Lower leg skin (tissue), 3 donors: ENCODE results near the gene NEURL1.

Source experiments
- POLR2A ChIP-seq, 2 donors: fragments of 450-650 bp; IDR thresholded peaks; one replicate each; pipeline ENCODE4 v1.6.1; 2016 to 2017; ENCODE audit warnings: antibody characterized with exemption in 2 of 2, mild to moderate bottlenecking in 1 of 2, moderate library complexity in 1 of 2
- TF ChIP-seq, protein P1 (sequence below), 3 donors: fragments of 450-650 bp; IDR thresholded peaks; one replicate each; pipeline ENCODE4 v1.5.1; 2016; ENCODE audit warnings: antibody characterized with exemption in 3 of 3, mild to moderate bottlenecking in 3 of 3, moderate library complexity in 2 of 3

DNA sequence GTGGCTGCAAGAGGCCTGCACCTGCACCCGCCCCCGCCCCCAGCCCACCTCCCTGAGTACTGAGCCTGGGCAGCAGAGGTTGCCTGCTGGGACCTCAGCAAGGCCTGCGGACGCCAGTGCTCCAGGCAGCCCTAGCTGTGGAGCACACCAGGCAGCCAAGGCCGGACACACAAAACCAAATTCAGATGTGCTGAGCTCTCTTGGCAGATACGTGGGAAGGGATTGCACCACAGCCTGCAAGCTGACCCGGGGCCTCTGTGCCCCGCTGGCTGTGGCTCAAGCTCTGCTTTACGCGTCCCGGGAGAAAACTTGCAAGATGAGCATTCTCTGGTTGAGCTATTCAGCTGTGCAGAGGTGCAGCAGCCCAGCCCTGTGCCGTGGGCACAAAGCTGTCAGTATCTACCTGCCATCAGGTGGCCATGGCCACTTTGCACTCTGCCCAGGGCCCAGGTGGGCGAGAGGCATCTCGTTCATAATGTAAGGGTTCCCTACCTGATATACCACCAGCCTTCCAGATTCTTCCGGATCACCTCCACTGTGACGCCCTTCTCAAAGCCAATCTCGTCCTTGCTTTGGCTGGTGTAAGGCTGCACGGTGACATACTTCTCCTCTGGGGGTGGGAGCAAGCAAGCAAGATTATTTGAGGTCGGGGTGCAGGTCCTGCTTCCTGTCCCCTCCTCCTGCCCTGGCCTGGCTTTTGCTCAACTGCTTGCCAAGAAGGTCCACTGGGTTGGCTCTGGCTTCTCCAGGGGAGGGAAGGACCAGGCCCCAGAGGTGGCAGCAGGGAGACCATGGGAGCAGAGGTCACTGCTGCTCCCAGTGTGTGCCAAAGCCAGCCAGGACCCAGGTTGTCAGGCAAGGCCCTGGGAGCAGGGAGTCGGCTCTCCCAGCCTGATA is 123.4 kb downstream of the NEURL1 start:
- TF ChIP-seq, protein P1, sequence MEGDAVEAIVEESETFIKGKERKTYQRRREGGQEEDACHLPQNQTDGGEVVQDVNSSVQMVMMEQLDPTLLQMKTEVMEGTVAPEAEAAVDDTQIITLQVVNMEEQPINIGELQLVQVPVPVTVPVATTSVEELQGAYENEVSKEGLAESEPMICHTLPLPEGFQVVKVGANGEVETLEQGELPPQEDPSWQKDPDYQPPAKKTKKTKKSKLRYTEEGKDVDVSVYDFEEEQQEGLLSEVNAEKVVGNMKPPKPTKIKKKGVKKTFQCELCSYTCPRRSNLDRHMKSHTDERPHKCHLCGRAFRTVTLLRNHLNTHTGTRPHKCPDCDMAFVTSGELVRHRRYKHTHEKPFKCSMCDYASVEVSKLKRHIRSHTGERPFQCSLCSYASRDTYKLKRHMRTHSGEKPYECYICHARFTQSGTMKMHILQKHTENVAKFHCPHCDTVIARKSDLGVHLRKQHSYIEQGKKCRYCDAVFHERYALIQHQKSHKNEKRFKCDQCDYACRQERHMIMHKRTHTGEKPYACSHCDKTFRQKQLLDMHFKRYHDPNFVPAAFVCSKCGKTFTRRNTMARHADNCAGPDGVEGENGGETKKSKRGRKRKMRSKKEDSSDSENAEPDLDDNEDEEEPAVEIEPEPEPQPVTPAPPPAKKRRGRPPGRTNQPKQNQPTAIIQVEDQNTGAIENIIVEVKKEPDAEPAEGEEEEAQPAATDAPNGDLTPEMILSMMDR (IDR thresholded peaks at IDR 0.05), result no peak
- TF ChIP-seq POLR2A (IDR thresholded peaks at IDR 0.05), result no peak
